K562 (cell line): ENCODE results near the gene GPER1. TPM values are rescaled to one million over a fixed set of nuclear protein-coding genes. Genes with fewer than 3 reads are reported as not detected.

ENCODE experiments used
- ATAC-seq: fragments of 200-7000 bp; cut with Tn5 transposase; 3 replicates; pipeline ENCODE4 v1.9.1; 2020; ENCODE audit warnings: moderate library complexity
- BruUV-seq: library from RNA; stranded (reverse); fragments of 400-500 nt; replicated peaks from 2 replicates; lab custom pipeline; 2021; lab: Mats Ljungman, UMichigan
- CTCF ChIA-PET: fragments of 300-600 bp; formaldehyde crosslinking; extraction: SDS; loops from one replicate; lab custom pipeline; 2021; ENCODE audit warnings: low intra/inter-chr PET ratio; lab: Yijun Ruan, JAX
- POLR2A ChIA-PET: fragments of 300-600, 350-650 bp; sonication (Branson Sonifier 250); formaldehyde crosslinking; extraction: SDS; loops from one replicate; lab custom pipeline; 2021; ENCODE audit warnings: antibody characterized with exemption, inconsistent platforms; lab: Yijun Ruan, JAX
- DNase-seq, 4 experiments: peaks; one replicate each; pipeline versions ENCODE4 v3.0.0 to v3.0.0-alpha.2; 2011 to 2018; ENCODE audit warnings: low spot score in 3 of 4, mixed read lengths in 3 of 4; ENCODE audit errors: extremely low read depth in 1 of 4
- FAIRE-seq: peaks from 2 replicates; lab custom pipeline; 2011; peaks lifted over from hg19 to GRCh38; lab: Jason Lieb, UNC
- H2AFZ ChIP-seq: 2 replicates; pipeline ENCODE4 v1.6.0; 2011; ENCODE audit warnings: low read depth, low read length, control low read depth, inconsistent platforms
- H3K27ac ChIP-seq: fragments of 200-600 bp; 3 replicates; pipeline ENCODE4 v1.8.0; 2011; ENCODE audit warnings: low read depth, mild to moderate bottlenecking, control low read depth, inconsistent platforms, low read length, moderate library complexity, mixed read lengths; ENCODE audit errors: extremely low read depth
- H3K27me3 ChIP-seq, 2 experiments: fragments of 300-600 bp in 1 of 2; 2 replicates in 1 of 2; 3 replicates in 1 of 2; pipeline versions ENCODE4 v1.6.0 to v1.8.0; 2011; ENCODE audit warnings: inconsistent platforms in 2 of 2, low read length in 2 of 2, mild to moderate bottlenecking in 1 of 2, mixed read lengths in 1 of 2, moderate library complexity in 1 of 2; ENCODE audit not compliant: control insufficient read depth in 2 of 2, insufficient read depth in 2 of 2
- H3K36me3 ChIP-seq: fragments of 300-600 bp; 3 replicates; pipeline ENCODE4 v1.8.0; 2011; ENCODE audit warnings: mild to moderate bottlenecking, low read length, inconsistent platforms; ENCODE audit not compliant: control insufficient read depth, insufficient read depth
- H3K4me1 ChIP-seq, 2 experiments: fragments of 200-600 bp in 1 of 2; replicated peaks in 1 of 2; 2 replicates in 1 of 2; 3 replicates in 1 of 2; pipeline versions ENCODE4 v1.5.1 to v1.8.0; 2011; ENCODE audit warnings: inconsistent platforms in 2 of 2, low read length in 2 of 2, mild to moderate bottlenecking in 1 of 2, mixed read lengths in 1 of 2, moderate library complexity in 1 of 2; ENCODE audit not compliant: control insufficient read depth in 2 of 2, insufficient read depth in 2 of 2
- H3K4me2 ChIP-seq: 2 replicates; pipeline ENCODE4 v1.6.1; 2011; ENCODE audit warnings: low read length, control low read depth, inconsistent platforms, mixed read lengths; ENCODE audit not compliant: insufficient read depth
- H3K4me3 ChIP-seq: fragments of 200-600 bp; sonication (generic), shearing (Covaris generic); 2 replicates; pipeline ENCODE4 v1.5.1; 2016; ENCODE audit warnings: control low read depth, inconsistent platforms
- H3K79me2 ChIP-seq: fragments of 200-600 bp; 3 replicates; pipeline ENCODE4 v1.8.0; 2011; ENCODE audit warnings: low read length, inconsistent platforms; ENCODE audit not compliant: control insufficient read depth, insufficient read depth
- H3K9ac ChIP-seq, 2 experiments: 2 replicates each; pipeline versions ENCODE4 v1.6.0 to v1.6.1; 2011; ENCODE audit warnings: low read depth in 2 of 2, low read length in 2 of 2, control low read depth in 1 of 2, inconsistent platforms in 1 of 2, mild to moderate bottlenecking in 1 of 2, mixed read lengths in 1 of 2; ENCODE audit not compliant: insufficient read depth in 1 of 2
- H3K9me1 ChIP-seq: one replicate; pipeline ENCODE4 v1.6.0; 2011; ENCODE audit warnings: inconsistent platforms, mild to moderate bottlenecking, low read length, moderate library complexity; ENCODE audit not compliant: control insufficient read depth, insufficient read depth
- H3K9me3 ChIP-seq: replicated peaks from 2 replicates; pipeline ENCODE4 v1.5.1; 2011; ENCODE audit warnings: low read depth, low read length, inconsistent platforms; ENCODE audit not compliant: control insufficient read depth, insufficient read depth
- H4K20me1 ChIP-seq: replicated peaks from 2 replicates; pipeline ENCODE4 v1.6.1; 2011; ENCODE audit warnings: low read length, inconsistent platforms, mixed read lengths; ENCODE audit not compliant: control insufficient read depth, insufficient read depth
- HMG20A ChIP-seq: fragments of 450-650 bp; formaldehyde crosslinking; conservative IDR thresholded peaks from 2 replicates; pipeline ENCODE4 v1.4.0; 2020; ENCODE audit warnings: mild to moderate bottlenecking, mixed read lengths
- IFI16 ChIP-seq: fragments of 250-450 bp; sonication (Bioruptor Pico); IDR thresholded peaks from 2 replicates; pipeline ENCODE4 v2.1.2; 2022; ENCODE audit warnings: mild to moderate bottlenecking, inconsistent platforms
- JUN ChIP-seq, 2 experiments: sonication (generic) in 1 of 2; formaldehyde crosslinking in 1 of 2; IDR thresholded peaks; 2 replicates each; pipeline versions ENCODE4 v1.6.1 to v1.8.0; 2012 to 2022; ENCODE audit warnings: borderline replicate concordance in 2 of 2, mild to moderate bottlenecking in 2 of 2, improper control_type of control experiment in 1 of 2, low read depth in 1 of 2, low read length in 1 of 2, missing genetic modification reagents in 1 of 2
- RBFOX2 ChIP-seq: fragments of 200-400 bp; formaldehyde crosslinking; IDR thresholded peaks from 2 replicates; pipeline ENCODE4 v1.6.1; 2017; ENCODE audit warnings: low read depth, mild to moderate bottlenecking, low read length, moderate library complexity
- RBM34 ChIP-seq: fragments of 200-400 bp; formaldehyde crosslinking; IDR thresholded peaks from 2 replicates; pipeline ENCODE4 v1.6.1; 2018; ENCODE audit warnings: low read length, borderline replicate concordance; ENCODE audit not compliant: insufficient read depth
- TCF7 ChIP-seq: sonication (generic); IDR thresholded peaks from 2 replicates; pipeline ENCODE4 v1.6.1; 2016; ENCODE audit warnings: antibody characterized with exemption, borderline replicate concordance
- U2AF2 ChIP-seq: fragments of 200-400 bp; formaldehyde crosslinking; optimal IDR thresholded peaks from 2 replicates; pipeline ENCODE3; 2017; ENCODE audit warnings: low read depth, mild to moderate bottlenecking, low read length
- ZBTB17 ChIP-seq: fragments of 450-650 bp; formaldehyde crosslinking; IDR thresholded peaks from 2 replicates; pipeline ENCODE4 v1.4.0; 2020; ENCODE audit warnings: mild to moderate bottlenecking
- ZNF175 ChIP-seq: fragments of 200-800 bp; sonication (Bioruptor generic); IDR thresholded peaks from 2 replicates; pipeline ENCODE4 v1.6.1; 2016; ENCODE audit warnings: low read depth, mild to moderate bottlenecking, missing genetic modification characterization, missing compliant biosample characterization
- WGBS: fragments of 100-300 bp; shearing (Covaris generic); methylation state at CpG from one replicate; pipeline ENCODE4 v1.1.6; 2016; ENCODE audit warnings: low coverage, mixed read lengths; ENCODE audit not compliant: insufficient coverage; ENCODE audit errors: missing lambda C conversion rate; 5-methylcytosine and 5-hydroxymethylcytosine counted together
- in situ Hi-C: fragments of 300-500 bp; cut with MboI; formaldehyde crosslinking; loops from 4 replicates; pipeline ENCODE4 v1.15.0; 2018; ENCODE audit warnings: inconsistent platforms, mixed read lengths
- intact Hi-C: fragments of 100-400 bp; cut with micrococcal nuclease; formaldehyde crosslinking; loops from 2 replicates; pipeline ENCODE4 v1.14.2; 2022
- polyA plus RNA-seq, 8 experiments: library from polyadenylated mRNA; depleted of rRNA in 4 of 8; stranded (reverse) in 5 of 8; unstranded in 3 of 8; fragments of >200 nt; fragmentation: Nextera tagmentation in 2 of 8; fragmentation: Illumina TruSeq in 1 of 8; extraction: Ambion mirVana in 2 of 8; extraction: Trizol in 1 of 8; gene quantifications; 2 replicates each; pipeline versions ENCODE4 v1.2.1 to v1.2.3, GENCODE V29; 2011 to 2014; ENCODE audit warnings: inconsistent platforms in 1 of 8, missing spikeins in 1 of 8
- total RNA-seq, 7 experiments: library from RNA; depleted of rRNA in 6 of 7; stranded (reverse); fragments of >200 nt in 6 of 7; fragmentation: Illumina TruSeq in 2 of 7; extraction: Trizol in 2 of 7; gene quantifications; 2 replicates each; pipeline versions ENCODE4 v1.2.1 to v1.2.3, GENCODE V29; 2011 to 2021; ENCODE audit warnings: low replicate concordance in 1 of 7
- TF ChIP-seq, protein P1 (sequence below): fragments of 250-450 bp; sonication (Bioruptor Pico); IDR thresholded peaks from 2 replicates; pipeline ENCODE4 v1.8.0; 2021; ENCODE audit warnings: moderate library complexity, mild to moderate bottlenecking, inconsistent platforms
- TF ChIP-seq, protein P2 (sequence below): fragments of 450-650 bp; formaldehyde crosslinking; IDR thresholded peaks from 2 replicates; pipeline ENCODE4 v1.4.0; 2020; ENCODE audit warnings: mild to moderate bottlenecking

The GPER1 gene
- total and polyA plus RNA-seq, 9 of the 15 experiments (the other 6 are each of a cell fraction or from before 2014, with no cell fraction given): 0.04 to 0.09 (median 0.08) TPM; not detected in 6

DNA sequence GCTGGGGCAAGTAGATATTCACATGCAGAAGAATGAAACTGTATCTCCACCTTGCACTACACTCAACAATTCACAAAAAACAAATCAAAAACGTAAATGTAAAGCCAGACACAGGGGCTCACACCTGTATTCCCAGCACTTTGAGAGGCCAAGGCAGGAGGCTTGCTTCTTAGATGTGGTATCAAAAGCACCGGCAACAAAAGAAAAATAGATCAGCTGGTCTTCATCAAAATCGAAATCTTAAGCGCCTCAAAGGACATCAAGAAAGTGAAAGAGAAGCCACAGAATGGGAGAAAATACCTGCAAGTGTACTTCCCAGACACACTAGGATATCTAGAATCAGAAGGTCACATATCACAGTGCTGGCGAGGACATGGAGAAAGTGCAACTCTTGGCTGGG is 31.3 kb downstream of the GPER1 start:
- Histone ChIP-seq H3K36me3 (0 out of 3 replicates have a peak, but pooled peaks cover 2% of the 10 kb centered on the region), H2AFZ (no peak overlapping the region), H3K27me3 (no peaks in the 10 kb centered on the region), H3K27ac (no peak overlapping the region), H4K20me1 (no peaks in the 10 kb centered on the region), H3K9me1 (no peaks in the 10 kb centered on the region), H3K4me3 (no peak overlapping the region), H3K9me3 (peaks cover 2% of the 10 kb centered on the region), H3K4me1 (peaks cover 0 to 21% of the 10 kb centered on the region in 2 experiments; a peak in 2 of 5 replicates), H3K79me2 (peaks cover 24% of the 10 kb centered on the region), H3K9ac (no peak overlapping the region), H3K4me2 (no peak overlapping the region)
- CTCF ChIA-PET: no interaction called here
- 67% methylated on average over 5 of the region's 5 CpGs for WGBS
- no peak for DNase-seq
- ATAC-seq: no peak
- POLR2A ChIA-PET: no interaction called here
- in situ Hi-C loops: no loop called here
- no peak for TF ChIP-seq TCF7
- no peak for TF ChIP-seq JUN (IDR thresholded peaks at IDR 0.05; ENCODE audit: borderline replicate concordance, low read depth, low read length)
- no peak for TF ChIP-seq JUN (CRISPR knock-in tag; IDR thresholded peaks at IDR 0.05; ENCODE audit: borderline replicate concordance)
- no peak for TF ChIP-seq RBM34
- TF ChIP-seq, protein P1, sequence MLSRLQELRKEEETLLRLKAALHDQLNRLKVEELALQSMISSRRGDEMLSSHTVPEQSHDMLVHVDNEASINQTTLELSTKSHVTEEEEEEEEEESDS (CRISPR knock-in tag): no peak
- no peak for TF ChIP-seq ZNF175 (CRISPR knock-in tag)
- TF ChIP-seq IFI16 (CRISPR knock-in tag): no peak
- no peak for TF ChIP-seq U2AF2
- TF ChIP-seq HMG20A: no peak
- TF ChIP-seq, protein P2, sequence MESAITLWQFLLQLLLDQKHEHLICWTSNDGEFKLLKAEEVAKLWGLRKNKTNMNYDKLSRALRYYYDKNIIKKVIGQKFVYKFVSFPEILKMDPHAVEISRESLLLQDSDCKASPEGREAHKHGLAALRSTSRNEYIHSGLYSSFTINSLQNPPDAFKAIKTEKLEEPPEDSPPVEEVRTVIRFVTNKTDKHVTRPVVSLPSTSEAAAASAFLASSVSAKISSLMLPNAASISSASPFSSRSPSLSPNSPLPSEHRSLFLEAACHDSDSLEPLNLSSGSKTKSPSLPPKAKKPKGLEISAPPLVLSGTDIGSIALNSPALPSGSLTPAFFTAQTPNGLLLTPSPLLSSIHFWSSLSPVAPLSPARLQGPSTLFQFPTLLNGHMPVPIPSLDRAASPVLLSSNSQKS (CRISPR knock-in tag): no peak
- no peak for TF ChIP-seq RBFOX2
- no peak for TF ChIP-seq ZBTB17 (CRISPR knock-in tag)
- no TSS peak for BruUV-seq
- no peak for FAIRE-seq
- intact Hi-C loops: no loop called here
